HG03571 (cell line): ENCODE data around the gene ALAS1.

ENCODE experiments used
- ATAC-seq: cut with Tn5 transposase; IDR thresholded peaks from one replicate; pipeline ENCODE4 v1.9.1; 2021; ENCODE audit not compliant: unreplicated experiment

The ALAS1 gene

GRCh38 chr3:52248816-52249547, 51.0 kb downstream of the ALAS1 start:
- no peak for ATAC-seq

GRCh38 chr3:52249683-52250082, 51.7 kb downstream of the ALAS1 start:
- ATAC-seq: no peak

- no peak for ATAC-seq
These were observed 52.2 kb downstream of the ALAS1 start for GRCh38 chr3:52250122-52250521.

DNA sequence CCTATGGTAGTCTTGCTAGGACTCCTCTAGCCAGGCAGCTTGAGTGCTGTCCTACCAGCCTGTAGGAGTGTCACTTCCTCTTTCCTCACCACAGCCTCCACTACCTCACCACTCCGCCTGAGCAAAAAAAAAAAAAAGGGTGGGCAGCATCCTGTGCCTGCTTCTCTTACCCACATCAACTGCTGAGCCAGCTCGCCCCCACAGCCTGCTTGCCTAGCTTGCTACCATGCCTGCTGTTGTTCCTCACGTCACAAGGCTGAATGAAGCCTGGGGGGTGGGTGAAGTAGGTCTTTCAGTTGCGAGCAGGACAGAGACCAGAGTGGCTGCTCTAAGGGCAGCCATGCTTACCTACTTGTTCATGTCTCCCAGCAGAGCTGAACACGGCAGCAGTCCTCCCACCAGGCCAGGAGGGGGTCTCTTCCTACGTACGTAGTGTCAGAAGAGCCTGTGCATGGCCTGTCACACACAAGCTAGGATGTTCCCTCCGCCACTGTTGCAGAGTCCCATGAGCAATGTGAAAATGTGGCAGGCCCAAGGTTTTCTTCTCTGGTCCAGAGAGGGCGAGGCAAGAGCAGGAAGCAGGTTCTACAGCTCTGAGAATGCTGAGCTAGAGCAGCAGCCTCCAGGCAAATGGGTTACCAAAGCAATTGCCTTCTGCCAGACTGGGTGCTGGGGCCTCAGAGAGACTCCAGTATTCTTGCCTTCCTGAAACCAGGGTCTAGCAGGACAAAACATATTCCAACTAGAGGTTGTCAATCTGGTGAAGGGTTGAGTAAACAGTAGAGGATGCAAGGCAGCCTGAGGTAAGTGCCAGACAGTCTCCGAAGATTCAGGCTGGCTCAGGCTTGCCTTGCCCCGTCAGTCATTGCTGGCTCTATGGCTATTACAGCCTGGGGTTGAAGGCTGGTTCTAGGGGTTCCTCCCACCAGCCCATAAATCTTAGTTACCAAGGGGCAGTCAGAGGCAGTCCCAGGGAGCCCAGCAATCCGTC, 55.6 kb downstream of the ALAS1 start:
- ATAC-seq: peak; percentile 93

GRCh38 chr3:52254608-52255007, 56.6 kb downstream of the ALAS1 start:
- ATAC-seq: no peak

- no peak for ATAC-seq
These were observed 58.2 kb downstream of the ALAS1 start for GRCh38 chr3:52256159-52256558.

- ATAC-seq: no peak
These were observed 58.7 kb downstream of the ALAS1 start for GRCh38 chr3:52256622-52257021.

DNA sequence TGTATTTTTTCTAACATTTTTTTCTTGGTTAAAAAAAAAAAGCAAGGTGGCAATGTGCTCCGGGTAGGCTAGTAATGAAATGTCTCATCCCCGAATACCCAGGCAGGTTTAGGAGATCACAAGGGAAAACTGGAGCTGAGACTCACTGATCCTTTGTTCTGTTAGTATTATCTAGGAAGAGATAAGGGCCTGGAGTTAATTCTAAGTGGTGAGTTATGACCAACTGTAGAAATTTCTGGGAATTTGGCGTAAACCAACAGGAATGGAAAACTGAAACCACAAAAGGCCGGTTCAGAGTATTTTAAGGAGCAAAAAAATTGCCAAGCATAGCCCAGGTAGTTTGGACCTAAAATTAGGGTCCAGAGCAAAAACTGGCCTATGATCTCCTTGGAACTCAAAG, 60.0 kb downstream of the ALAS1 start:
- no peak for ATAC-seq

DNA sequence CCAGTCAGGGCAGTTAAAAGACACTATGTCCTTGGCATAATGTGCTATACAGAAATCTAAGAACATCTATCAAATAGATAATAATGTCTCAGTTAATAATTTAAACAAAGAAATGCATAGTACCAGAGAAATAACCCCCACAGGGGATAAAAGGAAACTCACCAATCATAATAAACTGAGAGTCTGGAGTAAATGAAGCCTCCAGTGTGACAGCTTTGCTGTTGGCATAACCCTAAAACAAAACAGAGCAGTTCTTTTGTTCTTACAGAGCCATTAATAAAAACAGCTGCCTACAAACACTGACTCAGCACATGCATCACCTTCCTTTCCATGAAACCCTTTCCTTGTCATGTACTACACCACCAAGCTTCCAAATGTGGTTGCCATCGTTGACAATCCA, 61.1 kb downstream of the ALAS1 start:
- ATAC-seq: no peak

DNA sequence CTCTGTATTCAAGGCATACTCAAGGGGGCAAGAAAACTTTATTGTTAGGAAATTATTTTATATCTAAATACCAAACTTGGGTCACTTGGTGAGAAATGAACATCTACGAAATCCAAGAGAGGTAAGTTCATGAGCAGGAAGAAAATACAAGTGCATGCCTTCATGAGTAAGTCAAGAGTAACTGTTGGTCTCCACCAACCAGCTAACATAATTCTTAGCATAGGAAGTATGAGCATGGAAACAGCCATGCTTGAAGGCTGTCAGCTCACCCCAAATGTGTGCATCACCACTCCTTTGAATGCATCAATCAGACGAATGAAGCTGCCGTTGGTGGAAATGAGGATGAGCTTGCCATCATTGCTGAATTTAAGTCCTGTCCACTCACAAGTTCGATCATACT, 61.5 kb downstream of the ALAS1 start:
- ATAC-seq: no peak

- ATAC-seq: no peak
These were observed 64.5 kb downstream of the ALAS1 start for GRCh38 chr3:52262447-52262846.
